ENCODE measurements around the gene TWF2. TPM values are rescaled to one million over a fixed set of nuclear protein-coding genes. Genes with fewer than 3 reads are reported as not detected.

The TWF2 gene
- total and polyA plus RNA-seq, 2 of the 13 experiments (the other 11 are each of a cell fraction or from before 2014, with no cell fraction given): 45.5 to 108 TPM

- TF ChIP-seq PATZ1 (CRISPR knock-in tag; IDR thresholded peaks at IDR 0.05) (peak; percentile 70; the same call in 1 of the 2 replicates), FOXO1 (CRISPR knock-in tag; IDR thresholded peaks at IDR 0.05) (peak; percentile 94), MAFG (CRISPR knock-in tag; IDR thresholded peaks at IDR 0.05) (no peak), ZNF691 (CRISPR knock-in tag; IDR thresholded peaks at IDR 0.05; ENCODE audit: borderline replicate concordance, low read depth) (no peak), BCL6 (CRISPR knock-in tag; IDR thresholded peaks at IDR 0.05) (0 out of 2 replicates have a peak, but pooled peaks have one; percentile 31), GPBP1L1 (CRISPR knock-in tag; IDR thresholded peaks at IDR 0.05) (no peak), ZBTB46 (CRISPR knock-in tag; IDR thresholded peaks at IDR 0.05; ENCODE audit: borderline replicate concordance) (no peak), IKZF4 (CRISPR knock-in tag; IDR thresholded peaks at IDR 0.05; ENCODE audit: borderline replicate concordance, low read depth, not compliant biosample characterization) (no peak), KAT8 (CRISPR knock-in tag; IDR thresholded peaks at IDR 0.05) (peak; percentile 32; the same call in 1 of the 2 replicates), ZNF24 (IDR thresholded peaks at IDR 0.05) (no peak), ZNF3 (CRISPR knock-in tag; IDR thresholded peaks at IDR 0.05) (no peak), GZF1 (CRISPR knock-in tag; IDR thresholded peaks at IDR 0.05) (no peak), ZSCAN31 (CRISPR knock-in tag; IDR thresholded peaks at IDR 0.05; ENCODE audit: low read depth) (peak; percentile 92; the same call in 1 of the 2 replicates), ASH2L (IDR thresholded peaks at IDR 0.05; ENCODE audit: insufficient read length, low read depth, low read length) (no peak), ZNF790 (CRISPR knock-in tag; IDR thresholded peaks at IDR 0.05; ENCODE audit: borderline replicate concordance) (no peak; the same call in 1 of the 2 replicates), ZNF552 (CRISPR knock-in tag; IDR thresholded peaks at IDR 0.05; ENCODE audit: borderline replicate concordance) (0 out of 2 replicates have a peak, but pooled peaks have one; percentile 25), ZNF652 (CRISPR knock-in tag; IDR thresholded peaks at IDR 0.05; ENCODE audit: borderline replicate concordance, low read depth) (peak; percentile 48; the same call in 1 of the 2 replicates), JUND (CRISPR knock-in tag; IDR thresholded peaks at IDR 0.05) (peak; percentile 16; the same call in 1 of the 2 replicates), ZNF160 (CRISPR knock-in tag; IDR thresholded peaks at IDR 0.05) (no peak), ZFP1 (CRISPR knock-in tag; IDR thresholded peaks at IDR 0.05) (0 out of 2 replicates have a peak, but pooled peaks have one; percentile 40), ZNF781 (CRISPR knock-in tag; IDR thresholded peaks at IDR 0.05; ENCODE audit: borderline replicate concordance, not compliant biosample characterization) (peak; percentile 45)
- TF ChIP-seq, protein P1, sequence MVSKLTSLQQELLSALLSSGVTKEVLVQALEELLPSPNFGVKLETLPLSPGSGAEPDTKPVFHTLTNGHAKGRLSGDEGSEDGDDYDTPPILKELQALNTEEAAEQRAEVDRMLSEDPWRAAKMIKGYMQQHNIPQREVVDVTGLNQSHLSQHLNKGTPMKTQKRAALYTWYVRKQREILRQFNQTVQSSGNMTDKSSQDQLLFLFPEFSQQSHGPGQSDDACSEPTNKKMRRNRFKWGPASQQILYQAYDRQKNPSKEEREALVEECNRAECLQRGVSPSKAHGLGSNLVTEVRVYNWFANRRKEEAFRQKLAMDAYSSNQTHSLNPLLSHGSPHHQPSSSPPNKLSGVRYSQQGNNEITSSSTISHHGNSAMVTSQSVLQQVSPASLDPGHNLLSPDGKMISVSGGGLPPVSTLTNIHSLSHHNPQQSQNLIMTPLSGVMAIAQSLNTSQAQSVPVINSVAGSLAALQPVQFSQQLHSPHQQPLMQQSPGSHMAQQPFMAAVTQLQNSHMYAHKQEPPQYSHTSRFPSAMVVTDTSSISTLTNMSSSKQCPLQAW (CRISPR knock-in tag; IDR thresholded peaks at IDR 0.05): peak; percentile 62; the same call in 1 of the 2 replicates
These were observed 681 bp downstream of the TWF2 start (continued) for GRCh38 chr3:52238193-52238760.
